SH-SY5Y (cell line): ENCODE data around the gene CCNG1.

Experiments used
- GATA2 ChIP-seq: IDR thresholded peaks from 2 replicates; pipeline ENCODE4 v1.6.1; 2011; ENCODE audit warnings: mild to moderate bottlenecking, low read depth, low read length
- GATA3 ChIP-seq: IDR thresholded peaks from 2 replicates; pipeline ENCODE4 v1.6.1; 2011; ENCODE audit warnings: low read depth, mild to moderate bottlenecking, low read length, moderate library complexity

- TF ChIP-seq GATA3: no peak
- TF ChIP-seq GATA2: no peak
Observed at GRCh38 chr5:163473635-163474243, 36.3 kb downstream of the CCNG1 start.
